Measurements from ENCODE around the gene MOCS1.

Gene MOCS1

GRCh38 chr6:39935241-39935640 is 979 bp upstream of the MOCS1 start:
- TF ChIP-seq CTCF (IDR thresholded peaks at IDR 0.05; ENCODE audit: control extremely low read depth, extremely low read depth, low read depth, missing control alignments): no peak
- CTCF ChIA-PET: interaction anchor here (1.2 kb wide), 1 partner anchor 70 kb away, joined by 4 read pairs; no protein-coding TSS in a partner anchor
- DNase-seq (ENCODE audit: extremely low spot score): no peak
- POLR2A ChIA-PET: no interaction called here

GRCh38 chr6:39933669-39934130 is 562 bp downstream of the MOCS1 start:
- CTCF ChIA-PET: no interaction called here
- no peak for TF ChIP-seq CTCF (IDR thresholded peaks at IDR 0.05; ENCODE audit: control extremely low read depth, extremely low read depth, low read depth, missing control alignments)
- POLR2A ChIA-PET: no interaction called here
- no peak for DNase-seq (ENCODE audit: extremely low spot score)

DNA sequence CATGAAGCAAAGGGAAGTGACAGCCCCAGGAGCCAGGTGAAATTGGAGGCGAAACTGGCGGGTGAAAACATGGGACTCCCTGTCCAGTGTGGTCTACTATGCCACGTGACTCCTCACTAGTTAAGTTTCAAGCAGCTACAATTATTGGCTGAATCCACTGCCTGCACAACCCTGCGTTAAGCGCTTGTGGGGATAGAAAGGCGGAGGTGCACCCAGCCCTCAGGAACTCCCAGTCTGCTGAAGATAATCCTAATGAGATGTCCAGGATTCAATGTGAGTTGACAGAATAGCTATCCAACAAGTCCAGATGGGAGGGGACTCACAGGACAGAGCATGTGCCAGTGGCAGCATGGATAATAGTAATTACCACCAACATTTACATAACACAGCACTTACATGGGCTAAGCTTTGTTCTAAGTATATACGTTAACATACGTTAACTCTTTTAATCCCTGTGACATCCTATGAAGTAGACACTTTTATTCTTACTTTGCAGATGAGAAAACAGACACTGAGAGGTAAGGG is 1.8 kb downstream of the MOCS1 start:
- TF ChIP-seq CTCF (IDR thresholded peaks at IDR 0.05; ENCODE audit: control extremely low read depth, extremely low read depth, low read depth, missing control alignments): no peak
- CTCF ChIA-PET: no interaction called here
- no peak for DNase-seq (ENCODE audit: extremely low spot score)
- POLR2A ChIA-PET: no interaction called here

GRCh38 chr6:39931607-39932006 is 2.7 kb downstream of the MOCS1 start:
- no peak for DNase-seq (ENCODE audit: extremely low spot score)
- ChIA-PET POLR2A (no interaction called here), CTCF (no interaction called here)
- no peak for TF ChIP-seq CTCF (IDR thresholded peaks at IDR 0.05; ENCODE audit: control extremely low read depth, extremely low read depth, low read depth, missing control alignments)

DNA sequence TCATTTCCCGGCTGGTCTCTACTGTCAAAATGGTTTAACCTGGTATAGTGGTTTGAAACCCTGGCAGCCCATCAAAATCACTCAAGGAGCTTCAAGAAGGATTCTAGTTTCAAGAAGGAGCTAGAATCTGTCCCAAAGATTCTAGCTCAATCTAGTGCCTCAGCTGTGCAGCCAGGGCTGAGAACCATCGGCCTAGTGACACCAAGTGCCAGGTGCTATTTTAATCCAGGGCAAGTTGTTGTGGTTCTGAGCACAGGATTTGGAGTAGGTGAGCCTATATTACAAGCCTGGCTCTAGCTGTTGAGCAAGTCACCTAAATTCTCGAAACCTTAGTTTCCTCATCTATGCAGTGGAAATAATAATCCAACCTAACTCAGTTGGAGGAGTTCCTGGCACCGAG is 3.7 kb downstream of the MOCS1 start:
- ChIA-PET CTCF (no interaction called here), POLR2A (no interaction called here)
- TF ChIP-seq CTCF (IDR thresholded peaks at IDR 0.05; ENCODE audit: control extremely low read depth, extremely low read depth, low read depth, missing control alignments): no peak
- DNase-seq (ENCODE audit: extremely low spot score): no peak

- ChIA-PET CTCF (no interaction called here), POLR2A (no interaction called here)
- no peak for DNase-seq (ENCODE audit: extremely low spot score)
- TF ChIP-seq CTCF (IDR thresholded peaks at IDR 0.05; ENCODE audit: control extremely low read depth, extremely low read depth, low read depth, missing control alignments): no peak
These were observed 4.4 kb downstream of the MOCS1 start for GRCh38 chr6:39929733-39930461.
